ENCODE data around the gene GTF3C2. TPM values are rescaled to one million over a fixed set of nuclear protein-coding genes. Genes with fewer than 3 reads are reported as not detected.

The GTF3C2 gene
- total and polyA plus RNA-seq, 11 donors, result 17.8 to 42.6 (median 24.1) TPM

GRCh38 chr2:27278010-27278409 lies 78.6 kb downstream of the GTF3C2 start:
- intact Hi-C loops (cut with DNase I), result loop anchor here in 5 of 10 donors (2.0 to 10.0 kb wide), 4 partner anchors 27 to 323 kb away; no protein-coding TSS in a partner anchor
- 72 to 88% (median 80%) methylated on average over 1 of the region's 1 CpG for WGBS, 4 donors

More at GRCh38 chr2:27278010-27278409, 78.6 kb downstream of the GTF3C2 start:
- TF ChIP-seq CTCF (IDR thresholded peaks at IDR 0.05), result no peak
- TF ChIP-seq POLR2A (IDR thresholded peaks at IDR 0.05), result no peak
- H3K27me3 ChIP-seq, result peaks cover 0 to 7% (median 0%) of the 10 kb centered on the region in 9 donors
- H3K9me3 ChIP-seq, result no peaks in the 10 kb centered on the region
- H3K4me1 ChIP-seq, result peaks cover 0 to 37% (median 10%) of the 10 kb centered on the region in 12 donors
- no peak overlapping the region for H3K27ac ChIP-seq
- no peaks in the 10 kb centered on the region for H3K36me3 ChIP-seq
- no peak overlapping the region for H3K4me3 ChIP-seq
- DNase-seq (no peak), ATAC-seq (no peak)

Other genes starting within 250 kb of the GTF3C2 start
- gene CGREF1, start 237.6 kb downstream of the GTF3C2 start, total RNA-seq, result 1 to 10 TPM in 4 of 9 donors, under 1 TPM in 4, not detected in 1; 0.24 to 2.7 (median 1.0) TPM
- gene CGREF1, start 237.6 kb downstream of the GTF3C2 start, polyA plus RNA-seq, result under 1 TPM; 0.67 to 0.99 TPM
- gene ABHD1, start 232.9 kb downstream of the GTF3C2 start, total RNA-seq, result 1 to 10 TPM in 8 of 9 donors, not detected in 1; 1.2 to 3.9 (median 2.0) TPM
- 1 to 10 TPM in 1 of 2 donors, under 1 TPM in 1; 0.47 to 6.2 TPM for gene ABHD1, start 232.9 kb downstream of the GTF3C2 start, polyA plus RNA-seq
- 10 to 100 TPM; 41.1 to 74.5 (median 48.7) TPM for gene PREB, start 222.1 kb downstream of the GTF3C2 start, total RNA-seq
- 10 to 100 TPM; 54.3 to 99.4 TPM for gene PREB, start 222.1 kb downstream of the GTF3C2 start, polyA plus RNA-seq
- gene PRR30, start 217.4 kb downstream of the GTF3C2 start, total RNA-seq, result not detected
- not detected for gene PRR30, start 217.4 kb downstream of the GTF3C2 start, polyA plus RNA-seq
- gene TCF23, start 207.8 kb downstream of the GTF3C2 start, total RNA-seq, result under 1 TPM in 3 of 9 donors, not detected in 6; 0.07 to 0.85 (median 0.68) TPM
- gene TCF23, start 207.8 kb downstream of the GTF3C2 start, polyA plus RNA-seq, result under 1 TPM; 0.04 TPM
- gene ATRAID, start 144.7 kb downstream of the GTF3C2 start, total RNA-seq, result 100 to 1,000 TPM in 8 of 9 donors, 10 to 100 TPM in 1; 96.9 to 210 (median 144) TPM
- gene ATRAID, start 144.7 kb downstream of the GTF3C2 start, polyA plus RNA-seq, result 100 to 1,000 TPM; 126 to 195 TPM
- gene SLC5A6, start 144.5 kb downstream of the GTF3C2 start, total RNA-seq, result 10 to 100 TPM in 5 of 9 donors, 1 to 10 TPM in 4; 6.3 to 16.7 (median 10.3) TPM
- 10 to 100 TPM in 1 of 2 donors, 1 to 10 TPM in 1; 6.7 to 37.7 TPM for gene SLC5A6, start 144.5 kb downstream of the GTF3C2 start, polyA plus RNA-seq
- 10 to 100 TPM in 2 of 9 donors, 1 to 10 TPM in 7; 5.0 to 14.2 (median 6.7) TPM for gene CAD, start 139.4 kb downstream of the GTF3C2 start, total RNA-seq
- gene CAD, start 139.4 kb downstream of the GTF3C2 start, polyA plus RNA-seq, result 1 to 10 TPM; 3.2 to 9.3 TPM
- 10 to 100 TPM in 2 of 9 donors, 1 to 10 TPM in 7; 5.0 to 18.1 (median 9.0) TPM for gene SLC30A3, start 93.7 kb downstream of the GTF3C2 start, total RNA-seq
- gene SLC30A3, start 93.7 kb downstream of the GTF3C2 start, polyA plus RNA-seq, result 1 to 10 TPM; 5.6 to 9.2 TPM
- 1 to 10 TPM in 5 of 9 donors, under 1 TPM in 4; 0.36 to 3.3 (median 1.2) TPM for gene DNAJC5G, start 81.3 kb downstream of the GTF3C2 start, total RNA-seq
- gene DNAJC5G, start 81.3 kb downstream of the GTF3C2 start, polyA plus RNA-seq, result 1 to 10 TPM in 1 of 2 donors, under 1 TPM in 1; 0.11 to 1.8 TPM
- gene TRIM54, start 74.3 kb downstream of the GTF3C2 start, total RNA-seq, result 100 to 1,000 TPM; 175 to 329 (median 241) TPM
- gene TRIM54, start 74.3 kb downstream of the GTF3C2 start, polyA plus RNA-seq, result 100 to 1,000 TPM; 128 to 324 TPM
- gene UCN, start 48.3 kb downstream of the GTF3C2 start, total RNA-seq, result 1 to 10 TPM in 6 of 9 donors, under 1 TPM in 3; 0.60 to 2.5 (median 1.1) TPM
- 1 to 10 TPM; 1.3 to 1.4 TPM for gene UCN, start 48.3 kb downstream of the GTF3C2 start, polyA plus RNA-seq
- gene MPV17, start 33.7 kb downstream of the GTF3C2 start, total RNA-seq, result 100 to 1,000 TPM in 1 of 9 donors, 10 to 100 TPM in 8; 48.8 to 103 (median 65.7) TPM
- 100 to 1,000 TPM in 1 of 2 donors, 10 to 100 TPM in 1; 69.3 to 134 TPM for gene MPV17, start 33.7 kb downstream of the GTF3C2 start, polyA plus RNA-seq
- 10 to 100 TPM; 28.5 to 59.3 (median 37.0) TPM for gene EIF2B4, start 13.6 kb upstream of the GTF3C2 start, total RNA-seq
- 10 to 100 TPM; 40.2 to 69.0 TPM for gene EIF2B4, start 13.6 kb upstream of the GTF3C2 start, polyA plus RNA-seq
- gene SNX17, start 13.9 kb upstream of the GTF3C2 start, total RNA-seq, result 10 to 100 TPM; 59.4 to 90.7 (median 77.2) TPM
- gene SNX17, start 13.9 kb upstream of the GTF3C2 start, polyA plus RNA-seq, result 100 to 1,000 TPM in 1 of 2 donors, 10 to 100 TPM in 1; 39.2 to 106 TPM
- gene ZNF513, start 24.0 kb upstream of the GTF3C2 start, total RNA-seq, result 10 to 100 TPM in 1 of 9 donors, 1 to 10 TPM in 8; 2.8 to 10.4 (median 7.1) TPM
- gene ZNF513, start 24.0 kb upstream of the GTF3C2 start, polyA plus RNA-seq, result 10 to 100 TPM in 1 of 2 donors, 1 to 10 TPM in 1; 8.7 to 11.8 TPM
- gene PPM1G, start 52.8 kb upstream of the GTF3C2 start, total RNA-seq, result 10 to 100 TPM; 31.7 to 49.7 (median 40.2) TPM
- gene PPM1G, start 52.8 kb upstream of the GTF3C2 start, polyA plus RNA-seq, result 10 to 100 TPM; 31.2 to 87.2 TPM
- 10 to 100 TPM; 43.5 to 78.6 (median 62.8) TPM for gene NRBP1, start 71.9 kb upstream of the GTF3C2 start, total RNA-seq
- 100 to 1,000 TPM in 1 of 2 donors, 10 to 100 TPM in 1; 27.8 to 114 TPM for gene NRBP1, start 71.9 kb upstream of the GTF3C2 start, polyA plus RNA-seq
- gene KRTCAP3, start 85.6 kb upstream of the GTF3C2 start, total RNA-seq, result 1 to 10 TPM in 1 of 9 donors, under 1 TPM in 2, not detected in 6; 0.50 to 1.7 (median 0.61) TPM
- under 1 TPM in 1 of 2 donors, not detected in 1; 0.65 TPM for gene KRTCAP3, start 85.6 kb upstream of the GTF3C2 start, polyA plus RNA-seq
- 10 to 100 TPM; 13.6 to 25.7 (median 17.4) TPM for gene IFT172, start 133.0 kb upstream of the GTF3C2 start, total RNA-seq
- 10 to 100 TPM; 11.9 to 27.2 TPM for gene IFT172, start 133.0 kb upstream of the GTF3C2 start, polyA plus RNA-seq
- gene FNDC4, start 138.4 kb upstream of the GTF3C2 start, total RNA-seq, result 1 to 10 TPM; 1.0 to 4.7 (median 3.1) TPM
- 10 to 100 TPM in 1 of 2 donors, 1 to 10 TPM in 1; 2.0 to 10.5 TPM for gene FNDC4, start 138.4 kb upstream of the GTF3C2 start, polyA plus RNA-seq
- gene GCKR, start 140.1 kb upstream of the GTF3C2 start, total RNA-seq, result 1 to 10 TPM in 1 of 9 donors, under 1 TPM in 3, not detected in 5; 0.28 to 1.1 (median 0.38) TPM
- 1 to 10 TPM in 1 of 2 donors, under 1 TPM in 1; 0.23 to 1.7 TPM for gene GCKR, start 140.1 kb upstream of the GTF3C2 start, polyA plus RNA-seq
- gene ZNF512, start 226.3 kb upstream of the GTF3C2 start, total RNA-seq, result 10 to 100 TPM; 13.2 to 31.8 (median 20.1) TPM
- gene ZNF512, start 226.3 kb upstream of the GTF3C2 start, polyA plus RNA-seq, result 10 to 100 TPM in 1 of 2 donors, 1 to 10 TPM in 1; 8.4 to 15.8 TPM

Measured in heart left ventricle (tissue), 16 donors.